GM12878 (cell line): Measurements from ENCODE around the gene LNPK. TPM values are rescaled to one million over a fixed set of nuclear protein-coding genes. Genes with fewer than 3 reads are reported as not detected.
"Not testable (repeated sequence)": the region's sequence is repeated elsewhere in the genome, so short reads cannot be mapped to it uniquely, and the experiment has no call there.

Source experiments
- ATAC-seq: fragments of 200-7000 bp; cut with Tn5 transposase; 3 replicates; pipeline ENCODE4 v1.9.1; 2020; ENCODE audit warnings: mild to moderate bottlenecking, moderate library complexity
- BruUV-seq: library from RNA; stranded (reverse); fragments of 400-500 nt; replicated peaks from 2 replicates; lab custom pipeline; 2021; lab: Mats Ljungman, UMichigan
- CTCF ChIA-PET: fragments of 300-600 bp; sonication (Branson Sonifier 250); formaldehyde crosslinking; extraction: SDS; loops from one replicate; lab custom pipeline; 2021; ENCODE audit warnings: inconsistent platforms; lab: Yijun Ruan, JAX
- POLR2A ChIA-PET: fragments of 350-600 bp; formaldehyde crosslinking; extraction: SDS; loops from one replicate; lab custom pipeline; 2021; ENCODE audit warnings: inconsistent platforms; lab: Charles Lee
- RAD21 ChIA-PET: fragments of 300-600 bp; sonication (Branson Sonifier 250); formaldehyde crosslinking; loops from one replicate; lab custom pipeline; 2023; ENCODE audit warnings: antibody characterized with exemption; ENCODE audit not compliant: unreplicated experiment; lab: Charles Lee
- SMC1A ChIA-PET: fragments of 300-600 bp; sonication (Branson Sonifier 250); formaldehyde crosslinking; loops from one replicate; lab custom pipeline; 2023; ENCODE audit not compliant: unreplicated experiment, uncharacterized antibody; lab: Charles Lee
- DNase-seq: peaks from one replicate; pipeline ENCODE4 v3.0.0-alpha.2; 2011; ENCODE audit warnings: low read depth, low spot score
- FAIRE-seq: peaks from 3 replicates; lab custom pipeline; 2011; peaks lifted over from hg19 to GRCh38; lab: Jason Lieb, UNC
- H2AFZ ChIP-seq: 2 replicates; pipeline ENCODE4 v1.6.0; 2011; ENCODE audit warnings: low read depth, low read length, control low read depth; ENCODE audit not compliant: control insufficient read depth
- H3K27ac ChIP-seq: 2 replicates; pipeline ENCODE4 v1.5.1; 2011; ENCODE audit warnings: control low read depth; ENCODE audit not compliant: control insufficient read depth, insufficient read depth
- H3K27me3 ChIP-seq, 2 experiments: replicated peaks in 1 of 2; 2 replicates each; pipeline versions ENCODE4 v1.6.0 to v1.6.1; 2011; ENCODE audit warnings: low read length in 1 of 2; ENCODE audit not compliant: control insufficient read depth in 2 of 2, insufficient read depth in 2 of 2
- H3K36me3 ChIP-seq, 2 experiments: 2 replicates each; pipeline ENCODE4 v1.5.1; 2011; ENCODE audit warnings: low read length in 1 of 2; ENCODE audit not compliant: control insufficient read depth in 2 of 2, insufficient read depth in 2 of 2
- H3K4me1 ChIP-seq: 2 replicates; pipeline ENCODE4 v1.6.1; 2011; ENCODE audit warnings: mild to moderate bottlenecking, low read length, moderate library complexity, mixed read lengths; ENCODE audit not compliant: control insufficient read depth, insufficient read depth
- H3K4me2 ChIP-seq: 2 replicates; pipeline ENCODE4 v1.6.0; 2011; ENCODE audit warnings: control low read depth; ENCODE audit not compliant: control insufficient read depth, insufficient read depth
- H3K4me3 ChIP-seq: fragments of 200-600 bp; sonication (generic); 2 replicates; pipeline ENCODE4 v1.5.1; 2016
- H3K79me2 ChIP-seq: 2 replicates; pipeline ENCODE4 v1.6.0; 2011; ENCODE audit warnings: low read length; ENCODE audit not compliant: control insufficient read depth, insufficient read depth
- H3K9ac ChIP-seq: 2 replicates; pipeline ENCODE4 v1.8.0; 2011; ENCODE audit warnings: low read length, control low read depth, mixed read lengths; ENCODE audit not compliant: control insufficient read depth, insufficient read depth
- H3K9me3 ChIP-seq: replicated peaks from 3 replicates; pipeline ENCODE4 v1.5.1; 2011; ENCODE audit warnings: mild to moderate bottlenecking, low read length; ENCODE audit not compliant: control insufficient read depth, insufficient read depth
- H4K20me1 ChIP-seq: 2 replicates; pipeline ENCODE4 v1.6.0; 2011; ENCODE audit not compliant: control insufficient read depth, insufficient read depth
- CBX5 ChIP-seq: sonication (generic); IDR thresholded peaks from 2 replicates; pipeline ENCODE4 v1.6.1; 2016; ENCODE audit warnings: low read depth, moderate library complexity, mild to moderate bottlenecking, inconsistent platforms
- MTA2 ChIP-seq: fragments of 450-650 bp; IDR thresholded peaks from 2 replicates; pipeline ENCODE4 v1.6.1; 2016; ENCODE audit warnings: low read depth, mild to moderate bottlenecking, moderate library complexity
- SPI1 ChIP-seq: IDR thresholded peaks from 2 replicates; pipeline ENCODE4 v1.6.1; 2011; ENCODE audit warnings: low read depth, mild to moderate bottlenecking, low read length, moderate library complexity, borderline replicate concordance; ENCODE audit not compliant: insufficient read depth
- WGBS: methylation state at CpG from one replicate; pipeline ENCODE4 v1.1.6; 2016; ENCODE audit warnings: low lambda C conversion rate; ENCODE audit not compliant: insufficient replicate concordance, insufficient coverage; ENCODE audit errors: missing lambda C conversion rate; 5-methylcytosine and 5-hydroxymethylcytosine counted together
- in situ Hi-C: fragments of 300-500 bp; cut with MboI; formaldehyde crosslinking; loops from 9 replicates; pipeline ENCODE4 v1.14.3; 2018; ENCODE audit warnings: mixed read lengths
- intact Hi-C: fragments of 100-400 bp; cut with micrococcal nuclease; formaldehyde crosslinking; loops from one replicate; pipeline ENCODE4 v1.14.2; 2022; ENCODE audit not compliant: unreplicated experiment
- polyA plus RNA-seq, 11 experiments: library from polyadenylated mRNA; depleted of rRNA in 4 of 11; unstranded in 6 of 11; stranded (reverse) in 5 of 11; fragments of >200 nt; fragmentation: Nextera tagmentation in 4 of 11; fragmentation: Illumina TruSeq in 1 of 11; extraction: Ambion mirVana in 4 of 11; extraction: Trizol in 1 of 11; gene quantifications; 1 replicate in 1 of 11; 2 replicates in 10 of 11; pipeline versions ENCODE4 v1.2.1 to v1.2.3, GENCODE V29; 2011 to 2016; ENCODE audit warnings: inconsistent platforms in 2 of 11, missing spikeins in 2 of 11, low read depth in 1 of 11
- total RNA-seq, 4 experiments: library from RNA; depleted of rRNA in 3 of 4; stranded (reverse); fragments of >200 nt in 3 of 4; fragmentation: Illumina TruSeq in 1 of 4; extraction: Trizol in 1 of 4; gene quantifications; 2 replicates each; pipeline versions ENCODE4 v1.2.1 to v1.2.3, GENCODE V29; 2013 to 2021

Gene LNPK
- total and polyA plus RNA-seq, 10 of the 15 experiments (the other 5 are each of a cell fraction or from before 2014, with no cell fraction given) = 3.2 to 30.0 (median 15.6) TPM

DNA sequence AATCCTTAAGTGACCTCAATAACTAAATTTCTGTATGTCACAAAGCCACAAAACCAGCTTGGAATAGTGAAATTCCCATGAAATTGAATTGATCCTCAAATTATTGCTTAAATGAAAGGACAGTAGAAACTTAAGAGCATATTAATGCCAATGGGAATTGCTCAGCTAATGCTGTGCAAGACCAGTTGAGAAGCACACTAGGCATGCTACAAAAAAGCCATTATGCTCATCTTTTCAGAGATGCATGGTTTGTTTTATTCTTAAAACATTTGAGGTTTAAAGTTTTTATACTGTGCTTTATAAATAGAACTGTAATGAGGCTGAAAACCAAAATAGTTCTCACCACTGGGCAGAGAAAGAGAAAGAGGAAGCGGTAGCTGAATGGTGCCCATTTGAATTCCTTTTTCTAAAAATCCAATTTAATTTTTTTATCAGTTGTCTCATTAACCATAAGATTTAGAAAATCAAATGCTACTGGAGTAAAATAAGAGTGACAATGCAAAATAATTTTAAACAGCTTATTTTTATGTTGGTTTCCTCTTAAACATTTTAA, 98.6 kb downstream of the LNPK start:
- ATAC-seq (peak; percentile 49; the same call in 1 of the 3 replicates), FAIRE-seq (no peak), DNase-seq (no peak)
- H3K9ac ChIP-seq = no peak overlapping the region
- TF ChIP-seq MTA2 (peak; percentile 36; the same call in 1 of the 2 replicates), SPI1 (peak; percentile 54; the same call in 1 of the 2 replicates), CBX5 (no peak)
- H2AFZ ChIP-seq = no peak overlapping the region
- no peak overlapping the region for H3K4me3 ChIP-seq
- H3K79me2 ChIP-seq = no peaks in the 10 kb centered on the region
- no TSS peak for BruUV-seq
- no peak overlapping the region for H3K27ac ChIP-seq
- ChIA-PET POLR2A (interaction anchor here (0.8 kb wide), 1 partner anchor 590 kb away, joined by 3 read pairs; no protein-coding TSS in a partner anchor), SMC1A (interaction anchor here (0.9 to 1.4 kb wide), 6 partner anchors 14 to 213 kb away, joined by 3 to 5 read pairs (median 4); no protein-coding TSS in a partner anchor), RAD21 (no interaction called here), CTCF (interaction anchor here (0.7 to 1.2 kb wide), 3 partner anchors 21 to 1154 kb away, joined by 3 read pairs; no protein-coding TSS in a partner anchor)
- no peaks in the 10 kb centered on the region for H3K9me3 ChIP-seq
- in situ Hi-C loops = no loop called here
- no peaks in the 10 kb centered on the region for H3K27me3 ChIP-seq
- no peaks in the 10 kb centered on the region for H4K20me1 ChIP-seq
- H3K36me3 ChIP-seq = no peaks in the 10 kb centered on the region
- intact Hi-C loops = no loop called here
- H3K4me2 ChIP-seq = no peak overlapping the region
- peaks cover 4% of the 10 kb centered on the region; the same call in 1 of the 2 replicates for H3K4me1 ChIP-seq
- WGBS = 0% methylated on average over 1 of the region's 1 CpG

DNA sequence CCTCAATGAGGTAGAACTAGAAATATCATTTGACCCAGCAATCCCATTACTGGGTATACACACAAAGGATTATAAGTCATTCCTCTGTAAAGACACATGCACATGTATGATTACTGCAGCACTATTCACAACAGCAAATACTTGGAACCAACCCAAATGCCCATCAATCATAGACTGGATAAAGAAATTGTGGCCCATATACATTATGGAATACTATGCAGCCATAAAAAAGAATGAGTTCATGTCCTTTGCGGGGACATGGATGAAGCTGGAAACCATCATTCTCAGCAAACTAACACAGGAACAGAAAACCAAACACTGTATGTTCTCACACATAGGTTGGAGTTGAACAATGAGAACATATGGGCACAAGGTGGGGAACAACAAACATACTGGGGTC, 106.1 kb downstream of the LNPK start:
- FAIRE-seq, H3K9me3 ChIP-seq, SMC1A ChIA-PET, POLR2A ChIA-PET, DNase-seq, intact Hi-C loops, H3K79me2 ChIP-seq, H4K20me1 ChIP-seq, H3K27me3 ChIP-seq, RAD21 ChIA-PET, H3K36me3 ChIP-seq, in situ Hi-C loops, H3K27ac ChIP-seq, H3K4me2 ChIP-seq, H2AFZ ChIP-seq, ATAC-seq, H3K4me1 ChIP-seq, BruUV-seq, CTCF ChIA-PET, H3K9ac ChIP-seq, H3K4me3 ChIP-seq: not testable (repeated sequence)
- WGBS = 93% methylated on average over 1 of the region's 1 CpG
